Aorta (tissue), 5 donors: ENCODE data around the gene OXCT2. TPM values are rescaled to one million over a fixed set of nuclear protein-coding genes. Genes with fewer than 3 reads are reported as not detected.
A peak's percentile ranks its signal among the peaks of the same experiment; 100 is the strongest.
"Not testable (repeated sequence)": the region's sequence is repeated elsewhere in the genome, so short reads cannot be mapped to it uniquely, and the experiment has no call there.

Source experiments
- ATAC-seq: fragments of 200-7000 bp; cut with Tn5 transposase; one replicate; pipeline ENCODE4 v1.9.1; 2022; ENCODE audit warnings: moderate library complexity; ENCODE audit not compliant: low FRiP score
- DNase-seq, 2 donors: peaks; one replicate each; pipeline ENCODE4 v3.0.0-alpha.2; 2020
- H3K27ac ChIP-seq, 2 donors: one replicate each; pipeline ENCODE4 v1.5.1; 2013; ENCODE audit warnings: low read length in 2 of 2, mild to moderate bottlenecking in 2 of 2, moderate library complexity in 2 of 2, control low read depth in 1 of 2, inconsistent platforms in 1 of 2, low read depth in 1 of 2
- H3K27me3 ChIP-seq, 2 donors: one replicate each; pipeline ENCODE4 v1.6.1; 2013; ENCODE audit warnings: control low read depth in 1 of 2, low read length in 1 of 2, mild to moderate bottlenecking in 1 of 2, moderate library complexity in 1 of 2; ENCODE audit not compliant: insufficient read depth in 2 of 2, control insufficient read depth in 1 of 2
- H3K36me3 ChIP-seq, 2 donors: one replicate each; pipeline ENCODE4 v1.6.1; 2013; ENCODE audit warnings: control low read depth in 1 of 2, low read length in 1 of 2, mild to moderate bottlenecking in 1 of 2; ENCODE audit not compliant: insufficient read depth in 2 of 2, control insufficient read depth in 1 of 2
- H3K4me1 ChIP-seq, 2 donors: one replicate each; pipeline ENCODE4 v1.6.1; 2013; ENCODE audit warnings: low read length in 2 of 2, control low read depth in 1 of 2, mild to moderate bottlenecking in 1 of 2, moderate library complexity in 1 of 2; ENCODE audit not compliant: insufficient read depth in 2 of 2, control insufficient read depth in 1 of 2
- H3K4me3 ChIP-seq, 2 donors: one replicate each; pipeline ENCODE4 v1.5.1; 2013; ENCODE audit warnings: low read length in 2 of 2, control low read depth in 1 of 2, mild to moderate bottlenecking in 1 of 2
- H3K9me3 ChIP-seq: one replicate; pipeline ENCODE4 v1.6.1; 2013; ENCODE audit warnings: mild to moderate bottlenecking, low read length; ENCODE audit not compliant: control insufficient read depth
- WGBS, 2 donors: extraction: QIAGEN DNeasy Blood & Tissue Kit; methylation state at CpG; one replicate each; pipeline ENCODE4 v1.1.7; 2013; 5-methylcytosine and 5-hydroxymethylcytosine counted together
- intact Hi-C, 2 donors: fragments of 100-400 bp; cut with DNase I; formaldehyde crosslinking; loops; one replicate each; pipeline versions ENCODE4 v1.14.2 to v1.15.0; 2022
- polyA plus RNA-seq, 2 donors: library from polyadenylated mRNA; stranded (reverse); fragments of 200-250 nt; gene quantifications; one replicate each; pipeline ENCODE4 v1.2.3, GENCODE V29; 2013
- total RNA-seq, 2 donors: library from RNA; stranded (reverse); fragmentation: NEBNext Ultra II Directional; extraction: Animal tissue kit (Norgen Biotek cat#: 25700); gene quantifications; one replicate each; pipeline ENCODE4 v1.2.1, GENCODE V29; 2021
- donor health status: healthy with polysubstance abuse.
- donor health status: Bipolar disorder and iron deficiency.
- donor health status: DM: no; HTN: no; CAD: no.
- donor health status: DM: no; HTN: no; CAD: no.
- donor health status: DM: yes; HTN: yes; CAD: no.

The OXCT2 gene
- total and polyA plus RNA-seq, 4 donors: 0.08 to 1.3 TPM; not detected in 2

DNA sequence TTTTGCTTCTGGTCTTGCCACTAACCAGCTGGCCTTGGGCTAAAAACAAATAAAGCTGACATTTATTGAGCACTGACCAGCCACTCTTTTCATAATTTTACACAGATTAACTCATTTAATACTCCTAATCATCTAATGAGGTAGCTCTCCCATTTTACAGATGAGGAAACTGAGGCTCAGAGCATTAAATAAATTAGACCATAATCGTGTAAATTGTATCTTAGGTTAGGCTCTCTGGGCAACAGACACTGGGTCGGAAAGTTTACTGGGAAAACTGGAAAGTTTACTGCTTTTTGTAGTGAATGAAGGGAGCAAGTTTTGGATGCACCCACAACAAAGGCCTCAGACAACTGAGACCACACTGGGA lies 10.2 kb upstream of the OXCT2 start:
- no peak for DNase-seq
- intact Hi-C loops: no loop called here
- no peaks in the 10 kb centered on the region for H3K36me3 ChIP-seq
- no peaks in the 10 kb centered on the region for H3K4me1 ChIP-seq
- H3K4me3 ChIP-seq: no peak overlapping the region
- 87 to 90% methylated on average over 2 of the region's 2 CpGs for WGBS, 2 donors
- no peak overlapping the region for H3K27ac ChIP-seq
- no peaks in the 10 kb centered on the region for H3K9me3 ChIP-seq
- H3K27me3 ChIP-seq: no peaks in the 10 kb centered on the region
- no peak for ATAC-seq

DNA sequence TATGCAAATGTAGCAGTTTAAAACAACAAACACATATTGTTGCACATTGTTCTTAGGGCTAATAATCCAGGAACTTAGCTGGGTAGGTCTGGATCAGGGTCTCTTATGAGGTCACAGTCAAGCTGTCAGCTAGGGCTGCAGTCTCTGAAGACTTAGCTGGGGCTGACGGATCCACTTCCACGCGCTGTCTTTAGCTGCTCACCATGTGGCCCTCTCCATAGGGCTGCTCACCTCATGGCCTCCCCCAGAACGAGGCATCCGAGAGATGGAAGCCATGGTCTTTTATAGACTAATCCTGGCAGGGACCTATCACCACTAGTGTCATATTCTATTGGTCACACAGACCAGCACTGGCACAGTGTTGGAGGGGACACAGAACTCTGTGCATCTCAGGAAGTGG lies 8.7 kb upstream of the OXCT2 start:
- no peaks in the 10 kb centered on the region for H3K9me3 ChIP-seq
- 79 to 86% methylated on average over 5 of the region's 5 CpGs for WGBS, 2 donors
- no peaks in the 10 kb centered on the region for H3K27me3 ChIP-seq
- no peak overlapping the region for H3K4me3 ChIP-seq
- H3K4me1 ChIP-seq: no peaks in the 10 kb centered on the region
- intact Hi-C loops: no loop called here
- DNase-seq (peak in 1 of 2 donors; percentile 23), ATAC-seq (no peak)
- H3K27ac ChIP-seq: no peak overlapping the region
- no peaks in the 10 kb centered on the region for H3K36me3 ChIP-seq

- Histone ChIP-seq H3K4me3 (no peak overlapping the region), H3K4me1 (no peaks in the 10 kb centered on the region), H3K9me3 (no peaks in the 10 kb centered on the region), H3K27ac (no peak overlapping the region), H3K27me3 (no peaks in the 10 kb centered on the region), H3K36me3 (no peaks in the 10 kb centered on the region)
- WGBS, 2 donors: 89 to 95% methylated on average over 6 to 7 of the region's 7 CpGs
- intact Hi-C loops: no loop called here
- DNase-seq: peak in 1 of 2 donors; percentile 67
- peak; percentile 17 for ATAC-seq
These were observed 8.0 kb upstream of the OXCT2 start for GRCh38 chr1:39779137-39779536.

- H3K9me3 ChIP-seq, ATAC-seq, H3K27me3 ChIP-seq, H3K4me3 ChIP-seq, H3K4me1 ChIP-seq, intact Hi-C loops, H3K27ac ChIP-seq, H3K36me3 ChIP-seq: not testable (repeated sequence)
- peak in 1 of 2 donors; percentile 13 for DNase-seq
- WGBS, 2 donors: 87 to 92% methylated on average over 12 of the region's 12 CpGs
These were observed 7.4 kb upstream of the OXCT2 start for GRCh38 chr1:39778463-39779099.

DNA sequence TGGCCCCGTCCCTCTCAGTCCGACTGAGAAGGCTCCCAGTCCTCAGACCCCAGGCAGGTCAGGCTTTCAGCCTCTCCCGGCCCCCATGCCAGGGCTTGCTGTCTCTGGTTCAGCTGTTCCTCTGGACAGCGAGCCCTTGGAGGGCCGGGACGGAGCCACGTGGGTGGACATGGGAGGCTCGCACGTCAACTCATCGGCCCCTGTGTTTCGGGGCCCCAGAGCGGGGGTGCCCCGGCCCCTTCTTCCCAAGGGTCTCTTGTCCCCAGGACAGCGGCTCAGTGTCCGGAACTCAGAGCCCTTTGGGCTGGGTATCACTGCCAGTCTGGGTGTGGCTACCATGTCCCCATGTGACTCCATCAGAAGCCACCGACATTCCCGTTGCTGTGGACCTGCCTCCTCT lies 6.7 kb upstream of the OXCT2 start:
- peak in 1 of 2 donors; percentile 59 for DNase-seq
- H3K27ac ChIP-seq, H3K4me3 ChIP-seq, H3K4me1 ChIP-seq, H3K27me3 ChIP-seq, H3K36me3 ChIP-seq, ATAC-seq, H3K9me3 ChIP-seq, intact Hi-C loops: not testable (repeated sequence)
- WGBS, 2 donors: 93% methylated on average over 12 to 17 of the region's 17 CpGs

DNA sequence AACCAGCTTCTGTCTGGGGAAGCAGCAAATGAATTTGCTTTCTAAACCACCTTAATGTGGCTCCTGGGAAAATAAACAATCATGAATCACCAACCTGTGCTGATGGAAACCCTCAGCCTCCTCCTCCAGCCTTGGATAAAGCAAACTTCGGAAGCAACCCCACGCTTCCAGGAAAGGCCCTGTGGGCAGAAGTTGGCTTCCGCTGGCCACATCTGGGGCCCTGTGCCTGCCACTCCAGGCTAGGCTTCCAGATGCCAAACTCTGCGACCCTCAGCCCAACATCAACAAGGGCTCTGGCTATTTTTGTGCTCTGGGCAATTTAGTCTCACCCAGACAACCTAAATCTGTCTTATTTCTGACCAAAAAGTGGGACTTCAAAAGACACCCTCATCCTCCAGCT lies 6.2 kb upstream of the OXCT2 start:
- H3K36me3 ChIP-seq: no peaks in the 10 kb centered on the region
- H3K27ac ChIP-seq: no peak overlapping the region
- DNase-seq: peak in 1 of 2 donors; percentile 49
- WGBS, 2 donors: 61 to 66% methylated on average over 4 of the region's 4 CpGs
- no peaks in the 10 kb centered on the region for H3K4me1 ChIP-seq
- ATAC-seq: no peak
- no peaks in the 10 kb centered on the region for H3K9me3 ChIP-seq
- intact Hi-C loops: no loop called here
- H3K4me3 ChIP-seq: no peak overlapping the region
- H3K27me3 ChIP-seq: no peaks in the 10 kb centered on the region

GRCh38 chr1:39776886-39777285 lies 5.7 kb upstream of the OXCT2 start:
- 83 to 88% methylated on average over 4 of the region's 4 CpGs for WGBS, 2 donors
- H3K4me1 ChIP-seq: no peaks in the 10 kb centered on the region
- H3K36me3 ChIP-seq: no peaks in the 10 kb centered on the region
- intact Hi-C loops: no loop called here
- no peaks in the 10 kb centered on the region for H3K9me3 ChIP-seq
- H3K27ac ChIP-seq: no peak overlapping the region
- no peak for DNase-seq
- no peaks in the 10 kb centered on the region for H3K27me3 ChIP-seq
- H3K4me3 ChIP-seq: no peak overlapping the region
- no peak for ATAC-seq

- Histone ChIP-seq H3K4me3 (no peak overlapping the region), H3K9me3 (no peaks in the 10 kb centered on the region), H3K27me3 (no peaks in the 10 kb centered on the region), H3K27ac (no peak overlapping the region), H3K4me1 (no peaks in the 10 kb centered on the region), H3K36me3 (no peaks in the 10 kb centered on the region)
- 89 to 91% methylated on average over 12 of the region's 12 CpGs for WGBS, 2 donors
- DNase-seq: peak; percentile 47 to 51
- intact Hi-C loops: no loop called here
- no peak for ATAC-seq
These were observed 5.2 kb upstream of the OXCT2 start for GRCh38 chr1:39776400-39776713.

- ATAC-seq: peak; percentile 44
These were observed 4.7 kb upstream of the OXCT2 start for GRCh38 chr1:39775676-39776399.

More at GRCh38 chr1:39775676-39776399, 4.7 kb upstream of the OXCT2 start:
- 84 to 89% methylated on average over 6 to 16 of the region's 20 CpGs for WGBS, 2 donors
- intact Hi-C loops, H3K9me3 ChIP-seq, H3K27me3 ChIP-seq, H3K27ac ChIP-seq, H3K4me1 ChIP-seq, H3K36me3 ChIP-seq, H3K4me3 ChIP-seq: not testable (repeated sequence)
- peak in 1 of 2 donors; percentile 44 for DNase-seq
